ENCODE measurements around the gene NEURL4. TPM values are rescaled to one million over a fixed set of nuclear protein-coding genes. Genes with fewer than 3 reads are reported as not detected.
"Not testable (repeated sequence)": the region's sequence is repeated elsewhere in the genome, so short reads cannot be mapped to it uniquely, and the experiment has no call there.

NEURL4 gene
- total and polyA plus RNA-seq, 2 donors (not counting 1 experiment from before 2014, with no cell fraction given): 6.0 to 20.1 TPM

DNA sequence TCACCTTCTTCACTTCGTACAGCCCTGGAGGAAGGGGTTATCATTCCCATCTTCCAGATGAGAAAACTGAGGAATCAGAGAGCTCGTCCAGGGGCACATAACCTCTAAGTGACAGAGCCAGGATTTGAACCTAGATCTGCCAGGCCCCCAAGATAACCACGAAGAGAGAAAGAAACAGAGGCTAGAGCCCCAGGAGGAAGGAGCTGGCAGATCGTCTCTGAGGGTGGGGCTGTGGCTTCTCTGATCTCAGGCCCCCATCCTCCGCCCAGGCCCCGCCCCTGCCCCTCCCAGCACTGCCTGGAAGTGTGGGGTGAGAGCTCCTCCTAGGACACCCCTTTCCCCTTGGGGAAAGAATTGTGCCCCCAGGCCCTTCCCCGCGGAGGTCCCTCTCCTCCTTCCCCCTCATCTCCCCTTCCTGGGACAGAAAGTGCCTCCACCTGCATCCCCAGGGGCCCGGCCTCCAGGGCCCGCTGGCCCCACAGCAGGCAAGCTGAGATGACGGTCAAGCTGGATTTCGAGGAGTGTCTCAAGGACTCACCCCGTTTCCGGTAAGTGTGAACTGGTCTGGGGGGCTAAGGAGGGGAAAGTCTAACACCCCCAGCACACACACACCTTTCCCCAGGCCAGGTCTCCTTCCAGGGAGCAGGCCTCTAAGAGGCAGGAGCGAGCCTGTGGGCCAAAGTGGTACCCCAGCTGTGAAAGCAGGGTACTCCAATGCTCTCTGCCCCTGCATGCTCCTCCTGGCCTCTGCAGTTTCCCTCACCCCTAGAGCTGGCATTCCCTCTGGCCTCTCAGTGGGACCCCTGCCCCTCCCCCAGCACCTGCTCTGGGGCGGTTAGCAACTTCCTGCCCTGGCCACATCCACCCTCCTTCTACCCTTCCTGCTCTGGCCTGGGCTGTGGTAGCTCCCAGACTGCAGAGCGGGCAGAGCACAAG lies 7.4 kb upstream of the NEURL4 start, which contains the start of gene ACAP1:
ACAP1 (plus strand) TSS at position 290 of the 936 bp plus-strand sequence; CDS start at position 496, 206 bp downstream.
- no peaks in the 10 kb centered on the region for H3K4me1 ChIP-seq (ENCODE audit: control insufficient read depth, extremely low read depth, insufficient read depth, low read length)
- no peaks in the 10 kb centered on the region for H3K79me2 ChIP-seq (ENCODE audit: control insufficient read depth, insufficient read depth, low read length)
- no peak within 1 kb of the TSS for H3K27ac ChIP-seq (ENCODE audit: insufficient read depth, low read length)
- DNase-seq (ENCODE audit: low read depth in 2 of 2): no peak
- H3K27me3 ChIP-seq (ENCODE audit: control insufficient read depth, insufficient read depth, low read length): peaks cover 11% of the 10 kb centered on the region
- H3K4me3 ChIP-seq (replicated peaks in 1 of 4; ENCODE audit: control extremely low read depth in 1 of 4, insufficient read depth in 1 of 4, low read depth in 3 of 4, low read length in 4 of 4): no peak within 1 kb of the TSS
- H3K9ac ChIP-seq (ENCODE audit: insufficient read depth, low read length): no peak within 1 kb of the TSS
- H3K36me3 ChIP-seq (ENCODE audit: control insufficient read depth, insufficient read depth, low read length): no peaks in the 10 kb centered on the region
- no peak within 1 kb of the TSS for H3K4me2 ChIP-seq (ENCODE audit: extremely low read depth, insufficient read depth, low read length)
- H2AFZ ChIP-seq (ENCODE audit: low read length): no peak within 1 kb of the TSS
- no peak for TF ChIP-seq EZH2 (IDR thresholded peaks at IDR 0.05; ENCODE audit: low read length, missing control alignments)
- TF ChIP-seq, protein P1, sequence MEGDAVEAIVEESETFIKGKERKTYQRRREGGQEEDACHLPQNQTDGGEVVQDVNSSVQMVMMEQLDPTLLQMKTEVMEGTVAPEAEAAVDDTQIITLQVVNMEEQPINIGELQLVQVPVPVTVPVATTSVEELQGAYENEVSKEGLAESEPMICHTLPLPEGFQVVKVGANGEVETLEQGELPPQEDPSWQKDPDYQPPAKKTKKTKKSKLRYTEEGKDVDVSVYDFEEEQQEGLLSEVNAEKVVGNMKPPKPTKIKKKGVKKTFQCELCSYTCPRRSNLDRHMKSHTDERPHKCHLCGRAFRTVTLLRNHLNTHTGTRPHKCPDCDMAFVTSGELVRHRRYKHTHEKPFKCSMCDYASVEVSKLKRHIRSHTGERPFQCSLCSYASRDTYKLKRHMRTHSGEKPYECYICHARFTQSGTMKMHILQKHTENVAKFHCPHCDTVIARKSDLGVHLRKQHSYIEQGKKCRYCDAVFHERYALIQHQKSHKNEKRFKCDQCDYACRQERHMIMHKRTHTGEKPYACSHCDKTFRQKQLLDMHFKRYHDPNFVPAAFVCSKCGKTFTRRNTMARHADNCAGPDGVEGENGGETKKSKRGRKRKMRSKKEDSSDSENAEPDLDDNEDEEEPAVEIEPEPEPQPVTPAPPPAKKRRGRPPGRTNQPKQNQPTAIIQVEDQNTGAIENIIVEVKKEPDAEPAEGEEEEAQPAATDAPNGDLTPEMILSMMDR (conservative IDR thresholded peaks at IDR 0.05 in 1 of 2, IDR thresholded peaks at IDR 0.05 in 1 of 2; ENCODE audit: low read depth in 1 of 2, low read length in 2 of 2): no peak
- no peaks in the 10 kb centered on the region for H3K9me3 ChIP-seq (ENCODE audit: control insufficient read depth, insufficient read depth, low read depth, low read length)
- H4K20me1 ChIP-seq (ENCODE audit: control insufficient read depth, extremely low read depth, insufficient read depth, low read length): no peaks in the 10 kb centered on the region

DNA sequence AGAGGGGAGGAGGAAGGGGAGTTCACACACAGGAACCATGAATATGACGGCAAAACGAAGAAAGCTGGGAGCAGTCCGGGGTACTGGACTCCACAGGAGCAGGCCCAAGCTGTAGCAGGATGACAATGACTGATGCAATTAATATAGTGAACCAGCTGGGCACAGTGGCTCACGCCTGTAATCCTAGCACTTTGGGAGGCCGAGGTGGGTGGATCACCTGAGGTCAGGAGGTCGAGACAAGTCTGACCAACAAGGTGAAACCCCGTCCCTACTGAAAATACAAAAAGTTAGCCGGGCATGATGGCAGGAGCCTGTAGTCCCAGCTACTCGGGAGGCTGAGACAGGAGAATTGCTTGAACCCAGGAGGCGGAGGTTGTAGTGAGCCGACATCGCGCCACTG lies 6.6 kb upstream of the NEURL4 start:
- not testable (repeated sequence) for H3K27ac ChIP-seq (ENCODE audit: insufficient read depth, low read length); H3K9me3 ChIP-seq (ENCODE audit: control insufficient read depth, insufficient read depth, low read depth, low read length); H3K4me2 ChIP-seq (ENCODE audit: extremely low read depth, insufficient read depth, low read length); DNase-seq (ENCODE audit: low read depth in 2 of 2); H4K20me1 ChIP-seq (ENCODE audit: control insufficient read depth, extremely low read depth, insufficient read depth, low read length); H3K4me3 ChIP-seq (replicated peaks in 1 of 4; ENCODE audit: control extremely low read depth in 1 of 4, insufficient read depth in 1 of 4, low read depth in 3 of 4, low read length in 4 of 4); H3K9ac ChIP-seq (ENCODE audit: insufficient read depth, low read length); H3K36me3 ChIP-seq (ENCODE audit: control insufficient read depth, insufficient read depth, low read length); H3K79me2 ChIP-seq (ENCODE audit: control insufficient read depth, insufficient read depth, low read length); H3K4me1 ChIP-seq (ENCODE audit: control insufficient read depth, extremely low read depth, insufficient read depth, low read length); H2AFZ ChIP-seq (ENCODE audit: low read length)
- peaks cover 11% of the 10 kb centered on the region for H3K27me3 ChIP-seq (ENCODE audit: control insufficient read depth, insufficient read depth, low read length)

DNA sequence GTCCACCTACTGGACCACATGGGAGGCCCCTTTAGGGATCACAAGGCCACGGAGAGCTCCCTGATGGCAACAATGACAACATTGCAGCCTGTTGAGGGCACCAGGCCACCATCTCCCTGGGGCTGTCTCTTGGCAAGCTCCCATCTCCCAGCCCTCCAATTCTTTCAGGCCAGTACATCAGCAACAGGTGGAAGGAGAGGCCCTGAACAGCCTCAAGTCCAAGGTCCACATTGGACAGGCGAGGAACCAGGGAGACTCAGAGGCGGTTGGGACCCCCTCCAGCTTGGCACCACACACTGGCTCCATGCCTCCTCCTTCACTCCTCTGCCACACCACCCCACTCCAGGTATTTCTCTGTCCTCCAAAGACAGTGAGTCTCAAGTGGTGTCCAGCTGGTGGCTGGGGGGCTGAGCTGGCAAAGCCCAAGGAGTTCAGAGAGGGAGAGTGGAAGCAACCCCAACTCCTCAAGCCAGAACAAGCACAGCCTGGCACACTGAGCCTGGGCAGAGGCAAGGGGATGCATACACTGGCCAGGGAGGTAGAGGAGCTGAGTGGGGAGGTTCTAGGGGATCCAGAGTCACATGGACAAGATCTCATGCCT lies 5.9 kb upstream of the NEURL4 start:
- no peaks in the 10 kb centered on the region for H3K4me1 ChIP-seq (ENCODE audit: control insufficient read depth, extremely low read depth, insufficient read depth, low read length)
- DNase-seq (ENCODE audit: low read depth in 2 of 2): no peak
- H3K4me2 ChIP-seq (ENCODE audit: extremely low read depth, insufficient read depth, low read length): no peak overlapping the region
- no peaks in the 10 kb centered on the region for H3K9me3 ChIP-seq (ENCODE audit: control insufficient read depth, insufficient read depth, low read depth, low read length)
- H3K36me3 ChIP-seq (ENCODE audit: control insufficient read depth, insufficient read depth, low read length): no peaks in the 10 kb centered on the region
- H4K20me1 ChIP-seq (ENCODE audit: control insufficient read depth, extremely low read depth, insufficient read depth, low read length): no peaks in the 10 kb centered on the region
- no peak overlapping the region for H3K4me3 ChIP-seq (replicated peaks in 1 of 4; ENCODE audit: control extremely low read depth in 1 of 4, insufficient read depth in 1 of 4, low read depth in 3 of 4, low read length in 4 of 4)
- H3K27me3 ChIP-seq (ENCODE audit: control insufficient read depth, insufficient read depth, low read length): peaks cover 11% of the 10 kb centered on the region
- no peak overlapping the region for H3K27ac ChIP-seq (ENCODE audit: insufficient read depth, low read length)
- TF ChIP-seq EZH2 (IDR thresholded peaks at IDR 0.05; ENCODE audit: low read length, missing control alignments): no peak
- TF ChIP-seq, protein P1 (conservative IDR thresholded peaks at IDR 0.05 in 1 of 2, IDR thresholded peaks at IDR 0.05 in 1 of 2; ENCODE audit: low read depth in 1 of 2, low read length in 2 of 2): no peak
- H3K9ac ChIP-seq (ENCODE audit: insufficient read depth, low read length): no peak overlapping the region
- no peaks in the 10 kb centered on the region for H3K79me2 ChIP-seq (ENCODE audit: control insufficient read depth, insufficient read depth, low read length)
- no peak overlapping the region for H2AFZ ChIP-seq (ENCODE audit: low read length)

DNA sequence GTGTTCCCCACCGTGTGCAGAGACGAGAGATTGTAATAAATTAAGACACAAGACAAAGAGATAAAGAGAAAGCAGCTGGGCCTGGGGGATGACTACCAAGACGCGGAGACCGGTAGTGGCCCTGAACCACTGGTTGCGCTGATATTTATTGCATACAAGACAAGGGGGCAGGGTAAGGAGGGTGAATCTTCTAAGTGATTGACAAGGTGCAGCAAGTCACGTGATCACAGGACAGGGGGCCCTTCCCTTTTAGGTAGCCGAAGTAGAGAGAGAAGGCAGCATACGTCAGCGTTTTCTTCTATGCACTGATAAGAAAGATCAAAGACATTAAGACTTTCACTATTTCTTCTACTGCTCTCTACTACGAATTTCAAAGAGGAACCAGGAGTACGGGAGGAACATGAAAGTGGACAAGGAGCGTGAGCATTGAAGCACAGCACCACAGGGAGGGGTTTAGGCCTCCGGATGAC lies 3.5 kb upstream of the NEURL4 start:
- not testable (repeated sequence) for H3K4me1 ChIP-seq (ENCODE audit: control insufficient read depth, extremely low read depth, insufficient read depth, low read length); H3K9ac ChIP-seq (ENCODE audit: insufficient read depth, low read length); DNase-seq (ENCODE audit: low read depth in 2 of 2); H3K27me3 ChIP-seq (ENCODE audit: control insufficient read depth, insufficient read depth, low read length); H3K36me3 ChIP-seq (ENCODE audit: control insufficient read depth, insufficient read depth, low read length); H3K4me2 ChIP-seq (ENCODE audit: extremely low read depth, insufficient read depth, low read length); H3K4me3 ChIP-seq (replicated peaks in 1 of 4; ENCODE audit: control extremely low read depth in 1 of 4, insufficient read depth in 1 of 4, low read depth in 3 of 4, low read length in 4 of 4); H2AFZ ChIP-seq (ENCODE audit: low read length); H3K9me3 ChIP-seq (ENCODE audit: control insufficient read depth, insufficient read depth, low read depth, low read length); H3K79me2 ChIP-seq (ENCODE audit: control insufficient read depth, insufficient read depth, low read length); H3K27ac ChIP-seq (ENCODE audit: insufficient read depth, low read length); H4K20me1 ChIP-seq (ENCODE audit: control insufficient read depth, extremely low read depth, insufficient read depth, low read length)
